Loucy (cell line): ENCODE measurements around the gene ZNF287.

Experiments used
- CTCF ChIP-seq: fragments of 200-600 bp; sonication (generic); conservative IDR thresholded peaks from 2 replicates; pipeline ENCODE4 v1.5.1; 2014; ENCODE audit warnings: mild to moderate bottlenecking, antibody characterized with exemption, low read length
- EZH2phosphoT487 ChIP-seq: fragments of 200-600 bp; IDR thresholded peaks from 2 replicates; pipeline ENCODE4 v1.6.1; 2018; ENCODE audit warnings: antibody characterized with exemption, mild to moderate bottlenecking, moderate library complexity, borderline replicate concordance

- TF ChIP-seq CTCF (no peak), EZH2phosphoT487 (no peak)
Measured at GRCh38 chr17:16511593-16511992, 57.4 kb downstream of the ZNF287 start.
